Measurements from ENCODE around the gene C12orf42. TPM values are rescaled to one million over a fixed set of nuclear protein-coding genes. Genes with fewer than 3 reads are reported as not detected.

C12orf42 gene
- total and polyA plus RNA-seq, 2 of the 4 experiments (the other 2 are of a cell fraction) = not detected

- no peak overlapping the region for H3K23ac ChIP-seq (ENCODE audit: low read depth, low read length)
- H3K36me3 ChIP-seq (ENCODE audit: control insufficient read depth, insufficient read depth, low read length) = no peaks in the 10 kb centered on the region
- no peak overlapping the region for H2BK120ac ChIP-seq (ENCODE audit: low read depth, low read length)
- no peak overlapping the region for H2BK20ac ChIP-seq (ENCODE audit: low read depth, low read length)
- WGBS, 2 experiments (ENCODE audit: extremely low coverage in 2 of 2, insufficient read length in 1 of 2) = no CpG with 5 or more reads among the region's 6 CpGs
- H3K9ac ChIP-seq (ENCODE audit: low read depth, low read length) = no peak overlapping the region
- no peak overlapping the region for H3K4me2 ChIP-seq (ENCODE audit: low read depth, low read length)
- peaks cover 9% of the 10 kb centered on the region for H3K9me3 ChIP-seq (ENCODE audit: control insufficient read depth, insufficient read depth, low read length)
- no peak overlapping the region for H2BK15ac ChIP-seq (ENCODE audit: low read depth, low read length)
- H3K79me1 ChIP-seq (ENCODE audit: low read depth in 1 of 2, low read length in 2 of 2) = no peaks in the 10 kb centered on the region
- intact Hi-C loops (cut with micrococcal nuclease) (no loop called here), in situ Hi-C loops (cut with MboI; ENCODE audit: low sequenced_read_pairs) (no loop called here), dilution Hi-C loops (cut with HindIII; ENCODE audit: low sequenced_read_pairs, unreplicated experiment) (no loop called here)
- no peak overlapping the region for H3K4me3 ChIP-seq (ENCODE audit: insufficient read depth, low read depth, low read length)
- H3K18ac ChIP-seq (ENCODE audit: low read depth, low read length) = no peak overlapping the region
- no peak overlapping the region for H2BK5ac ChIP-seq (ENCODE audit: low read depth, low read length, poor library complexity, severe bottlenecking)
- ChIA-PET POLR2A (ENCODE audit: unreplicated experiment) (no interaction called here), CTCF (no interaction called here)
- no peak overlapping the region for H3K56ac ChIP-seq (ENCODE audit: extremely low read depth, insufficient read depth, low read length)
- H4K91ac ChIP-seq (ENCODE audit: insufficient read depth, low read depth, low read length) = no peak overlapping the region
- no TSS peak for BruUV-seq (replicated peaks)
- no peaks in the 10 kb centered on the region for H3K27me3 ChIP-seq (ENCODE audit: control insufficient read depth, insufficient read depth, low read length)
- H4K5ac ChIP-seq (ENCODE audit: low read depth, low read length) = no peak overlapping the region
- TF ChIP-seq BHLHE40 (IDR thresholded peaks at IDR 0.05; ENCODE audit: low read depth, low read length) (no peak), ELK1 (IDR thresholded peaks at IDR 0.05; ENCODE audit: borderline replicate concordance, low read depth, low read length) (no peak), CEBPB (IDR thresholded peaks at IDR 0.05; ENCODE audit: low read depth, low read length) (no peak), RCOR1 (IDR thresholded peaks at IDR 0.05; ENCODE audit: insufficient replicate concordance, low read length) (no peak)
- no peak overlapping the region for H2AFZ ChIP-seq (replicated peaks; ENCODE audit: low read length, poor library complexity)
- no peaks in the 10 kb centered on the region for H3K9me1 ChIP-seq (ENCODE audit: insufficient read depth, low read length)
- no peak for DNase-seq
- no peak overlapping the region for H2AK5ac ChIP-seq (ENCODE audit: low read depth, low read length)
- no peaks in the 10 kb centered on the region for H4K20me1 ChIP-seq (ENCODE audit: insufficient read depth, low read length)
- H3K27ac ChIP-seq (ENCODE audit: insufficient read depth, low read length) = no peak overlapping the region
- no peak overlapping the region for H4K8ac ChIP-seq (ENCODE audit: low read depth in 2 of 2, low read length in 2 of 2)
- no peak overlapping the region for H3K14ac ChIP-seq (replicated peaks; ENCODE audit: low read depth, low read length)
- ATAC-seq (ENCODE audit: low read depth) = no peak
- H3K4me1 ChIP-seq (ENCODE audit: control insufficient read depth, insufficient read depth, low read length) = no peaks in the 10 kb centered on the region
- H2AK9ac ChIP-seq (replicated peaks; ENCODE audit: low read depth, low read length, poor library complexity) = no peak overlapping the region
- H3K4ac ChIP-seq (ENCODE audit: low read depth, low read length) = no peak overlapping the region
Measured at GRCh38 chr12:103379670-103380069, 116.1 kb downstream of the C12orf42 start.

All from IMR-90 (cell line).